WTC11 (cell line): ENCODE data around the gene OR6B3. TPM values are rescaled to one million over a fixed set of nuclear protein-coding genes. Genes with fewer than 3 reads are reported as not detected.

Experiments used
- ATAC-seq: fragments of 200-7000 bp; cut with Tn5 transposase; 2 replicates; pipeline ENCODE4 v1.10.0; 2021; ENCODE audit warnings: mild to moderate bottlenecking, moderate library complexity
- CTCF ChIA-PET: fragments of 300-600 bp; sonication (Branson Sonifier 250); formaldehyde crosslinking; loops from one replicate; lab custom pipeline; 2021; ENCODE audit warnings: antibody characterized with exemption; lab: Charles Lee
- POLR2A ChIA-PET: fragments of 350-600 bp; sonication (Branson Sonifier 250); formaldehyde crosslinking; loops from one replicate; lab custom pipeline; 2021; ENCODE audit warnings: antibody characterized with exemption; lab: Charles Lee
- DNase-seq: peaks from one replicate; pipeline ENCODE4 v3.0.0; 2021; ENCODE audit warnings: low spot score
- H3K27ac Mint-ChIP-seq: 2 replicates; pipeline ENCODE4 v1.8.0; 2021; ENCODE audit warnings: mixed read lengths
- H3K27me3 Mint-ChIP-seq: 2 replicates; pipeline ENCODE4 v1.8.0; 2021; ENCODE audit warnings: low read depth, mild to moderate bottlenecking, moderate library complexity, mixed read lengths
- H3K36me3 Mint-ChIP-seq: 2 replicates; pipeline ENCODE4 v1.8.0; 2021; ENCODE audit warnings: mixed read lengths
- H3K4me1 Mint-ChIP-seq: 2 replicates; pipeline ENCODE4 v1.8.0; 2022; ENCODE audit warnings: mixed read lengths
- H3K4me3 Mint-ChIP-seq: 2 replicates; pipeline ENCODE4 v1.8.0; 2021; ENCODE audit warnings: mild to moderate bottlenecking, moderate library complexity, mixed read lengths
- H3K9me3 Mint-ChIP-seq: 2 replicates; pipeline ENCODE4 v1.8.0; 2021; ENCODE audit warnings: mixed read lengths
- EMX1 ChIP-seq: fragments of 250-450 bp; sonication (Bioruptor Pico); IDR thresholded peaks from 2 replicates; pipeline ENCODE4 v1.8.0; 2021; ENCODE audit warnings: mild to moderate bottlenecking
- FOXP1 ChIP-seq: sonication (generic); formaldehyde crosslinking; IDR thresholded peaks from 2 replicates; pipeline ENCODE4 v1.8.0; 2022; ENCODE audit warnings: missing genetic modification reagents, mild to moderate bottlenecking, moderate library complexity, borderline replicate concordance
- GRHL2 ChIP-seq: fragments of 250-450 bp; sonication (Bioruptor Pico); IDR thresholded peaks from 2 replicates; pipeline ENCODE4 v1.8.0; 2022; ENCODE audit warnings: mild to moderate bottlenecking, moderate library complexity; ENCODE audit not compliant: insufficient replicate concordance, severe bottlenecking
- IRF2 ChIP-seq: sonication (generic); formaldehyde crosslinking; IDR thresholded peaks from 2 replicates; pipeline ENCODE4 v1.8.0; 2022; ENCODE audit warnings: low read depth, missing genetic modification reagents, borderline replicate concordance
- OVOL2 ChIP-seq: fragments of 250-450 bp; sonication (Bioruptor Pico); IDR thresholded peaks from 2 replicates; pipeline ENCODE4 v1.9.0; 2021; ENCODE audit warnings: mild to moderate bottlenecking, borderline replicate concordance
- RORB ChIP-seq: fragments of 250-450 bp; sonication (Bioruptor Pico); IDR thresholded peaks from 2 replicates; pipeline ENCODE4 v1.9.0; 2021; ENCODE audit warnings: mild to moderate bottlenecking
- SMAD4 ChIP-seq: sonication (generic); formaldehyde crosslinking; IDR thresholded peaks from 2 replicates; pipeline ENCODE4 v1.8.0; 2022; ENCODE audit warnings: mild to moderate bottlenecking, missing genetic modification reagents
- ZNF138 ChIP-seq: sonication (generic); formaldehyde crosslinking; conservative IDR thresholded peaks from 2 replicates; pipeline ENCODE4 v1.8.1; 2022; ENCODE audit warnings: mild to moderate bottlenecking, moderate library complexity, missing genetic modification reagents
- ZNF317 ChIP-seq: sonication (generic); formaldehyde crosslinking; IDR thresholded peaks from 2 replicates; pipeline ENCODE4 v1.8.1; 2023; ENCODE audit warnings: low read depth, mild to moderate bottlenecking, moderate library complexity, missing genetic modification reagents, borderline replicate concordance
- total RNA-seq: library from RNA; stranded (reverse); gene quantifications from 3 replicates; pipeline ENCODE4 v1.2.3, GENCODE V29; 2021
- TF ChIP-seq, protein P1 (sequence below): sonication (generic); formaldehyde crosslinking; IDR thresholded peaks from 2 replicates; pipeline ENCODE4 v1.8.0; 2023; ENCODE audit warnings: missing genetic modification reagents, mild to moderate bottlenecking, borderline replicate concordance
- TF ChIP-seq, protein P2 (sequence below): sonication (generic); formaldehyde crosslinking; IDR thresholded peaks from 2 replicates; pipeline ENCODE4 v1.8.1; 2022; ENCODE audit warnings: mild to moderate bottlenecking, moderate library complexity, missing genetic modification reagents
- TF ChIP-seq, protein P3 (sequence below): sonication (generic); formaldehyde crosslinking; IDR thresholded peaks from 2 replicates; pipeline ENCODE4 v1.8.1; 2023; ENCODE audit warnings: mild to moderate bottlenecking, missing genetic modification reagents
- TF ChIP-seq, protein P4 (sequence below): sonication (generic); formaldehyde crosslinking; IDR thresholded peaks from 2 replicates; pipeline ENCODE4 v1.8.1; 2022; ENCODE audit warnings: missing genetic modification reagents, borderline replicate concordance
- TF ChIP-seq, protein P5 (sequence below): sonication (generic); formaldehyde crosslinking; conservative IDR thresholded peaks from 2 replicates; pipeline ENCODE4 v1.8.1; 2022; ENCODE audit warnings: mild to moderate bottlenecking, missing genetic modification reagents
- TF ChIP-seq, protein P6 (sequence below): sonication (generic); formaldehyde crosslinking; IDR thresholded peaks from 2 replicates; pipeline ENCODE4 v1.8.0; 2022; ENCODE audit warnings: mild to moderate bottlenecking, missing genetic modification reagents
- TF ChIP-seq, protein P7 (sequence below): sonication (generic); formaldehyde crosslinking; IDR thresholded peaks from 2 replicates; pipeline ENCODE4 v1.8.0; 2023; ENCODE audit warnings: mild to moderate bottlenecking, missing genetic modification reagents
- TF ChIP-seq, protein P8 (sequence below): fragments of 250-450 bp; sonication (Bioruptor Pico); IDR thresholded peaks from 2 replicates; pipeline ENCODE4 v1.9.0; 2021; ENCODE audit warnings: mild to moderate bottlenecking

Gene OR6B3
- total RNA-seq, 1 experiment from 2014 or later, result not detected

DNA sequence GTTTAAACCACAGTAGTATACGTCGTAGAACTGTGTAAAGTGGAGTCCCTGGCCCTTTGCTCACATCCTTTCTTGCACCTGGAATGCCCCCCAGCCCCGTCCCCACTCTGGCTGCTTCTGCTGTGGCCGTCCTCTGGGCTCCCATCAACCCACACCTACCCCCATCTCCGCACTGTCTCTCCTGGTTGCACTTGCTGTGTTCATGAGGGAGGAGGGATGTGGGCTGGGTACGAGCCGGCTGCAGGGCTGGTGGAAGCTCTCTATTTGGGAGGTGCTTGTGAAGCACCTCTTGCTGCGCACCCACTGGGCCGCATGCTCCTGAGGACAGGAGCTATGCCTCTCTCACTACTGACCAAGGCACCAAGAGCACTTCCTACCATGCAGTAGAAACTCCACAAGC lies 5.1 kb downstream of the OR6B3 start:
- no peaks in the 10 kb centered on the region for H3K4me1 Mint-ChIP-seq

DNA sequence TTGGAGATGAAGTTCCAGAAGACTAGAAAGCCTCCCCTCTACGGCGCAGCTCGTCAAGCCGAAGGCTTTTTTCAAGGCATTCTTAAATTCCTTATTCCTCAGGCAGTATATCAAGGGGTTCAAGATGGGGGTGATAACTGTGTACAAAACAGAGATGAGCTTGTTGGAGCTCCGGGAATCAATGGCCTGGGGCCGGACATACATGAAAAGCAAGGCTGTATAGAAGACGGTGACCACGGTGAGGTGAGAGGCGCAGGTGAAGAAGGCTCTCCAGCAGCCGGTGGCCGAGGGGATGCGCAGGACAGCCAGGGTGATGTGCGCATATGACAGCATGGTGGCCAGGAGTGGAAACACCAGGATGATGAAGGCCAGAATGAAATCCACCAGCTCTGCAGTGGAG lies 8.2 kb downstream of the OR6B3 start:
- H3K36me3 Mint-ChIP-seq, result no peaks in the 10 kb centered on the region
- H3K27me3 Mint-ChIP-seq, result peaks cover 10% of the 10 kb centered on the region
- H3K4me3 Mint-ChIP-seq, result no peak overlapping the region
- no peak for ATAC-seq
- no peaks in the 10 kb centered on the region for H3K9me3 Mint-ChIP-seq
- no peak for TF ChIP-seq GRHL2 (CRISPR knock-in tag)
- TF ChIP-seq, protein P1, sequence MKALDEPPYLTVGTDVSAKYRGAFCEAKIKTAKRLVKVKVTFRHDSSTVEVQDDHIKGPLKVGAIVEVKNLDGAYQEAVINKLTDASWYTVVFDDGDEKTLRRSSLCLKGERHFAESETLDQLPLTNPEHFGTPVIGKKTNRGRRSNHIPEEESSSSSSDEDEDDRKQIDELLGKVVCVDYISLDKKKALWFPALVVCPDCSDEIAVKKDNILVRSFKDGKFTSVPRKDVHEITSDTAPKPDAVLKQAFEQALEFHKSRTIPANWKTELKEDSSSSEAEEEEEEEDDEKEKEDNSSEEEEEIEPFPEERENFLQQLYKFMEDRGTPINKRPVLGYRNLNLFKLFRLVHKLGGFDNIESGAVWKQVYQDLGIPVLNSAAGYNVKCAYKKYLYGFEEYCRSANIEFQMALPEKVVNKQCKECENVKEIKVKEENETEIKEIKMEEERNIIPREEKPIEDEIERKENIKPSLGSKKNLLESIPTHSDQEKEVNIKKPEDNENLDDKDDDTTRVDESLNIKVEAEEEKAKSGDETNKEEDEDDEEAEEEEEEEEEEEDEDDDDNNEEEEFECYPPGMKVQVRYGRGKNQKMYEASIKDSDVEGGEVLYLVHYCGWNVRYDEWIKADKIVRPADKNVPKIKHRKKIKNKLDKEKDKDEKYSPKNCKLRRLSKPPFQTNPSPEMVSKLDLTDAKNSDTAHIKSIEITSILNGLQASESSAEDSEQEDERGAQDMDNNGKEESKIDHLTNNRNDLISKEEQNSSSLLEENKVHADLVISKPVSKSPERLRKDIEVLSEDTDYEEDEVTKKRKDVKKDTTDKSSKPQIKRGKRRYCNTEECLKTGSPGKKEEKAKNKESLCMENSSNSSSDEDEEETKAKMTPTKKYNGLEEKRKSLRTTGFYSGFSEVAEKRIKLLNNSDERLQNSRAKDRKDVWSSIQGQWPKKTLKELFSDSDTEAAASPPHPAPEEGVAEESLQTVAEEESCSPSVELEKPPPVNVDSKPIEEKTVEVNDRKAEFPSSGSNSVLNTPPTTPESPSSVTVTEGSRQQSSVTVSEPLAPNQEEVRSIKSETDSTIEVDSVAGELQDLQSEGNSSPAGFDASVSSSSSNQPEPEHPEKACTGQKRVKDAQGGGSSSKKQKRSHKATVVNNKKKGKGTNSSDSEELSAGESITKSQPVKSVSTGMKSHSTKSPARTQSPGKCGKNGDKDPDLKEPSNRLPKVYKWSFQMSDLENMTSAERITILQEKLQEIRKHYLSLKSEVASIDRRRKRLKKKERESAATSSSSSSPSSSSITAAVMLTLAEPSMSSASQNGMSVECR (CRISPR knock-in tag), result no peak
- TF ChIP-seq, protein P2, sequence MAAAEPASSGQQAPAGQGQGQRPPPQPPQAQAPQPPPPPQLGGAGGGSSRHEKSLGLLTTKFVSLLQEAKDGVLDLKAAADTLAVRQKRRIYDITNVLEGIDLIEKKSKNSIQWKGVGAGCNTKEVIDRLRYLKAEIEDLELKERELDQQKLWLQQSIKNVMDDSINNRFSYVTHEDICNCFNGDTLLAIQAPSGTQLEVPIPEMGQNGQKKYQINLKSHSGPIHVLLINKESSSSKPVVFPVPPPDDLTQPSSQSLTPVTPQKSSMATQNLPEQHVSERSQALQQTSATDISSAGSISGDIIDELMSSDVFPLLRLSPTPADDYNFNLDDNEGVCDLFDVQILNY (CRISPR knock-in tag), result no peak
- TF ChIP-seq SMAD4 (CRISPR knock-in tag), result no peak
- TF ChIP-seq EMX1 (CRISPR knock-in tag), result no peak
- TF ChIP-seq, protein P3, sequence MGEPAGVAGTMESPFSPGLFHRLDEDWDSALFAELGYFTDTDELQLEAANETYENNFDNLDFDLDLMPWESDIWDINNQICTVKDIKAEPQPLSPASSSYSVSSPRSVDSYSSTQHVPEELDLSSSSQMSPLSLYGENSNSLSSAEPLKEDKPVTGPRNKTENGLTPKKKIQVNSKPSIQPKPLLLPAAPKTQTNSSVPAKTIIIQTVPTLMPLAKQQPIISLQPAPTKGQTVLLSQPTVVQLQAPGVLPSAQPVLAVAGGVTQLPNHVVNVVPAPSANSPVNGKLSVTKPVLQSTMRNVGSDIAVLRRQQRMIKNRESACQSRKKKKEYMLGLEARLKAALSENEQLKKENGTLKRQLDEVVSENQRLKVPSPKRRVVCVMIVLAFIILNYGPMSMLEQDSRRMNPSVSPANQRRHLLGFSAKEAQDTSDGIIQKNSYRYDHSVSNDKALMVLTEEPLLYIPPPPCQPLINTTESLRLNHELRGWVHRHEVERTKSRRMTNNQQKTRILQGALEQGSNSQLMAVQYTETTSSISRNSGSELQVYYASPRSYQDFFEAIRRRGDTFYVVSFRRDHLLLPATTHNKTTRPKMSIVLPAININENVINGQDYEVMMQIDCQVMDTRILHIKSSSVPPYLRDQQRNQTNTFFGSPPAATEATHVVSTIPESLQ, result no peak
- TF ChIP-seq, protein P4, sequence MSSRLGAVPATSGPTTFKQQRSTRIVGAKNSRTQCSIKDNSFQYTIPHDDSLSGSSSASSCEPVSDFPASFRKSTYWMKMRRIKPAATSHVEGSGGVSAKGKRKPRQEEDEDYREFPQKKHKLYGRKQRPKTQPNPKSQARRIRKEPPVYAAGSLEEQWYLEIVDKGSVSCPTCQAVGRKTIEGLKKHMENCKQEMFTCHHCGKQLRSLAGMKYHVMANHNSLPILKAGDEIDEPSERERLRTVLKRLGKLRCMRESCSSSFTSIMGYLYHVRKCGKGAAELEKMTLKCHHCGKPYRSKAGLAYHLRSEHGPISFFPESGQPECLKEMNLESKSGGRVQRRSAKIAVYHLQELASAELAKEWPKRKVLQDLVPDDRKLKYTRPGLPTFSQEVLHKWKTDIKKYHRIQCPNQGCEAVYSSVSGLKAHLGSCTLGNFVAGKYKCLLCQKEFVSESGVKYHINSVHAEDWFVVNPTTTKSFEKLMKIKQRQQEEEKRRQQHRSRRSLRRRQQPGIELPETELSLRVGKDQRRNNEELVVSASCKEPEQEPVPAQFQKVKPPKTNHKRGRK, result no peak
- TF ChIP-seq, protein P5, sequence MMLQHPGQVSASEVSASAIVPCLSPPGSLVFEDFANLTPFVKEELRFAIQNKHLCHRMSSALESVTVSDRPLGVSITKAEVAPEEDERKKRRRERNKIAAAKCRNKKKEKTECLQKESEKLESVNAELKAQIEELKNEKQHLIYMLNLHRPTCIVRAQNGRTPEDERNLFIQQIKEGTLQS (CRISPR knock-in tag), result no peak
- TF ChIP-seq ZNF317 (CRISPR knock-in tag), result no peak
- TF ChIP-seq, protein P6, sequence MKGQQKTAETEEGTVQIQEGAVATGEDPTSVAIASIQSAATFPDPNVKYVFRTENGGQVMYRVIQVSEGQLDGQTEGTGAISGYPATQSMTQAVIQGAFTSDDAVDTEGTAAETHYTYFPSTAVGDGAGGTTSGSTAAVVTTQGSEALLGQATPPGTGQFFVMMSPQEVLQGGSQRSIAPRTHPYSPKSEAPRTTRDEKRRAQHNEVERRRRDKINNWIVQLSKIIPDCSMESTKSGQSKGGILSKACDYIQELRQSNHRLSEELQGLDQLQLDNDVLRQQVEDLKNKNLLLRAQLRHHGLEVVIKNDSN, result no peak
- no peak for TF ChIP-seq RORB
- TF ChIP-seq, protein P7, sequence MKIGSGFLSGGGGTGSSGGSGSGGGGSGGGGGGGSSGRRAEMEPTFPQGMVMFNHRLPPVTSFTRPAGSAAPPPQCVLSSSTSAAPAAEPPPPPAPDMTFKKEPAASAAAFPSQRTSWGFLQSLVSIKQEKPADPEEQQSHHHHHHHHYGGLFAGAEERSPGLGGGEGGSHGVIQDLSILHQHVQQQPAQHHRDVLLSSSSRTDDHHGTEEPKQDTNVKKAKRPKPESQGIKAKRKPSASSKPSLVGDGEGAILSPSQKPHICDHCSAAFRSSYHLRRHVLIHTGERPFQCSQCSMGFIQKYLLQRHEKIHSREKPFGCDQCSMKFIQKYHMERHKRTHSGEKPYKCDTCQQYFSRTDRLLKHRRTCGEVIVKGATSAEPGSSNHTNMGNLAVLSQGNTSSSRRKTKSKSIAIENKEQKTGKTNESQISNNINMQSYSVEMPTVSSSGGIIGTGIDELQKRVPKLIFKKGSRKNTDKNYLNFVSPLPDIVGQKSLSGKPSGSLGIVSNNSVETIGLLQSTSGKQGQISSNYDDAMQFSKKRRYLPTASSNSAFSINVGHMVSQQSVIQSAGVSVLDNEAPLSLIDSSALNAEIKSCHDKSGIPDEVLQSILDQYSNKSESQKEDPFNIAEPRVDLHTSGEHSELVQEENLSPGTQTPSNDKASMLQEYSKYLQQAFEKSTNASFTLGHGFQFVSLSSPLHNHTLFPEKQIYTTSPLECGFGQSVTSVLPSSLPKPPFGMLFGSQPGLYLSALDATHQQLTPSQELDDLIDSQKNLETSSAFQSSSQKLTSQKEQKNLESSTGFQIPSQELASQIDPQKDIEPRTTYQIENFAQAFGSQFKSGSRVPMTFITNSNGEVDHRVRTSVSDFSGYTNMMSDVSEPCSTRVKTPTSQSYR (CRISPR knock-in tag), result no peak
- TF ChIP-seq, protein P8, sequence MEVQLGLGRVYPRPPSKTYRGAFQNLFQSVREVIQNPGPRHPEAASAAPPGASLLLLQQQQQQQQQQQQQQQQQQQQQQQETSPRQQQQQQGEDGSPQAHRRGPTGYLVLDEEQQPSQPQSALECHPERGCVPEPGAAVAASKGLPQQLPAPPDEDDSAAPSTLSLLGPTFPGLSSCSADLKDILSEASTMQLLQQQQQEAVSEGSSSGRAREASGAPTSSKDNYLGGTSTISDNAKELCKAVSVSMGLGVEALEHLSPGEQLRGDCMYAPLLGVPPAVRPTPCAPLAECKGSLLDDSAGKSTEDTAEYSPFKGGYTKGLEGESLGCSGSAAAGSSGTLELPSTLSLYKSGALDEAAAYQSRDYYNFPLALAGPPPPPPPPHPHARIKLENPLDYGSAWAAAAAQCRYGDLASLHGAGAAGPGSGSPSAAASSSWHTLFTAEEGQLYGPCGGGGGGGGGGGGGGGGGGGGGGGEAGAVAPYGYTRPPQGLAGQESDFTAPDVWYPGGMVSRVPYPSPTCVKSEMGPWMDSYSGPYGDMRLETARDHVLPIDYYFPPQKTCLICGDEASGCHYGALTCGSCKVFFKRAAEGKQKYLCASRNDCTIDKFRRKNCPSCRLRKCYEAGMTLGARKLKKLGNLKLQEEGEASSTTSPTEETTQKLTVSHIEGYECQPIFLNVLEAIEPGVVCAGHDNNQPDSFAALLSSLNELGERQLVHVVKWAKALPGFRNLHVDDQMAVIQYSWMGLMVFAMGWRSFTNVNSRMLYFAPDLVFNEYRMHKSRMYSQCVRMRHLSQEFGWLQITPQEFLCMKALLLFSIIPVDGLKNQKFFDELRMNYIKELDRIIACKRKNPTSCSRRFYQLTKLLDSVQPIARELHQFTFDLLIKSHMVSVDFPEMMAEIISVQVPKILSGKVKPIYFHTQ, result no peak
- TF ChIP-seq OVOL2 (CRISPR knock-in tag), result no peak
- TF ChIP-seq ZNF138 (CRISPR knock-in tag), result no peak
- TF ChIP-seq, all 79 proteins: peak for 0
- ChIA-PET CTCF (no interaction called here), POLR2A (no interaction called here)
- no peak overlapping the region for H3K27ac Mint-ChIP-seq
- no peak for DNase-seq
- H3K4me1 Mint-ChIP-seq, result no peaks in the 10 kb centered on the region

More for the DNA sequence above, 5.1 kb downstream of the OR6B3 start:
- CTCF ChIA-PET, result no interaction called here
- no peak overlapping the region for H3K27ac Mint-ChIP-seq
- no peak for TF ChIP-seq EMX1 (CRISPR knock-in tag)
- TF ChIP-seq IRF2 (CRISPR knock-in tag), result no peak
- TF ChIP-seq FOXP1 (CRISPR knock-in tag), result no peak
- TF ChIP-seq ZNF138 (CRISPR knock-in tag), result no peak
- TF ChIP-seq, protein P2 (CRISPR knock-in tag), result no peak
- ATAC-seq (no peak; the same call in 1 of the 2 replicates), DNase-seq (no peak)
- POLR2A ChIA-PET, result no interaction called here
- H3K27me3 Mint-ChIP-seq, result peaks cover 7% of the 10 kb centered on the region
- H3K36me3 Mint-ChIP-seq, result no peaks in the 10 kb centered on the region
- no peak overlapping the region for H3K4me3 Mint-ChIP-seq
- no peaks in the 10 kb centered on the region for H3K9me3 Mint-ChIP-seq
